GM21528 (cell line): Measurements from ENCODE around the gene LRRC49.

ENCODE experiments used
- ATAC-seq: cut with Tn5 transposase; IDR thresholded peaks from one replicate; pipeline ENCODE4 v1.9.1; 2021; ENCODE audit warnings: mild to moderate bottlenecking, moderate library complexity; ENCODE audit not compliant: unreplicated experiment, low FRiP score

LRRC49 gene

GRCh38 chr15:71083349-71083748, 190.7 kb downstream of the LRRC49 start:
- ATAC-seq, result no peak

GRCh38 chr15:71084264-71084663, 191.6 kb downstream of the LRRC49 start:
- ATAC-seq, result no peak

DNA sequence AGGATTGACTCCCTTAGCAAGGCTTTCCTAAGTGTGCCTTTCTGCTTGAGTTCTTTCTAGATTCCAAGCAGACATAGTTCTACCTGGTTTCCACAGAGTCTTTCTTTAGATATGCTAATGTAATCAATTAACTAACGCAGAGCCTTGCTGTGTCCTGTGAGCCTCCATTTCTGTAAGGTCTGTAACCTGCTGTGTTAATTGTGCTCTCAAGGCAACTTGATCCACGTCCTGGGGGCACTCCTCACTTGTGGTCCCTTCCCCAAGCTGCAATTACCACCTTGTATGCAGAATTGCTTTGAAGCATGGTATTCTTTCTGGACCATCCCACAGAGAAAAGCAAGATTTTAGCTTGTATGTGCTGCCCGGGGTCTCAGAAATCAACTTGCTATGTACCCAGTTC, 193.2 kb downstream of the LRRC49 start:
- no peak for ATAC-seq

DNA sequence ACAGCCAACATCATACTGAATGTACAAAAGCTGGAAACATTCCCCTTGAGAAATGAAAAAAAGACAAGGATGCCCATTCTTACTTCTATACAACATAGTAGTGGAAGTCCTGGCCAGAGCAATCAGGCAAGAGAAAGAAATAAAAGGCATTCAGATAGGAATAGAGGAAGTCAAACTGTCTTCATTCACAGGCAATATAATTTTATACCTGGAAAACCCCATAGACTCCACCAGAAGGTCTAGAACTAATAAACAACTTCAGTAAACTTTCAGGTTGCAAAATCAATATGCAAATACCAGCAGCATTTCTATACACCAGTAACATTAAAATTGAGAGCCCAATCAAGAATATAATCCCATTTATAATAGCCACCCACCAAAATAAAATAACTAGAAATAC, 195.5 kb downstream of the LRRC49 start:
- no peak for ATAC-seq

DNA sequence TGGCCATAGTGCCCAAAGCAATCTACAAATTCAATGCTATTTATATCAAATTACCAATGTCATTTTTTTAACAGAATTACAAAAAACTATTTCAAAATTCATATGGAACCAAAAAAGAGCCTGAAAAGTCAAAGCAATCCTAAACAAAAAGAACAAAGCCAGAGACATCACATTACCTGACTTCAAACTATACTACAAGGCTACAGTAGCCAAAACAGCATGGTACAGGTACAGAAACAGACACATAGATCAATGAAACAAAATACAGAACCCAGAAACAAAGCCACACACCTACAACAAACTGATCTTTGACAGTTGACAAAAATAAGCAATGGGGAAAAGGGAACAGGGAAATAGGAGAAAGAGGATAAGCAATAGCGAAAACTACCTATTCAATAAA, 196.1 kb downstream of the LRRC49 start:
- ATAC-seq, result no peak

DNA sequence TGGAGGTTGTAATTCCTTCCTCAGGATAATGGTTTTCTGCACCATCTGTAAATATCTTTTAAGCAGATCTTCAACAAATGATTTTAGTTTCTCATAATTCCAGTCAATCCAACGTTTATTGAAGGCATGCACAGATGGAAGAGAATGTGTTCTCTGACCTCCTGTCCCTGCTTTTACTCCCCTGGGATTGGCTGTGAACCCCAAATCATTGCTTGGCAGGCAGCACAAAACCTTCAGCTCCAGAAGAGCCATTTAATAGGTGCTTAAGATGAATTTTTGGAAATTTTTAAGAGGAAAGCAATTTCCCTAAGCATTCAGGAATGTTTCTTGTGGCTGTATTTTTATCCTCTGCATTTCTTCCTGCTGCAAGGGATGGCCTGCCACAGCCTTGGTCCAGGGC, 197.2 kb downstream of the LRRC49 start:
- no peak for ATAC-seq

GRCh38 chr15:71091601-71092000, 199.0 kb downstream of the LRRC49 start:
- ATAC-seq, result no peak

DNA sequence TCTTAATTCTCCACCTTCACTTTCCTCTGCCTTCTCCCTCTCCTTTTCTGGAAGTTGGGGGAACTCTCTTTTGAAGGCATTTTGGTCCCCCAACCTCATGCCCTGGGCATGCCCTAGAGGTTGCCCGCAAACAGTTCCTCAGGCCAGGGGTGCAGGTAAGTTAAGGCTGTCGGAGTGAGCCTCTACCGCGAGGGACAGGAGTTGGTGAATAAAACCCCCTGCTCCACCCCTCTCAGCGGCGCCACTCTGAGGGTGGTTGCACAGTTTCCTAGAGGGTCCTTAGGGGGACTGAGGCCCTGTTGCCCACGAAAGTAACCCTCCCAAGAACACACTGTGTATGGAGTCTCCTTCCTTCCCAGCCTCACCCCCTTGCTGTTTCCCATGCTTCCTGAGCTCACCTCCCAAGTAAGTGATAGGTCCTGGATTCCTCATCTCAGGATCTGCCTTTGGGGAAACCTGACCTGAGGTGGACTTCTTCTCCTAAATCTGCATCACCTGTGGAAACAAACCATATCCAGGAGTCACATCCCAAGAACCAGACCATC, 199.5 kb downstream of the LRRC49 start:
- ATAC-seq, result no peak

- no peak for ATAC-seq
These were observed 200.7 kb downstream of the LRRC49 start for GRCh38 chr15:71093054-71094024.

DNA sequence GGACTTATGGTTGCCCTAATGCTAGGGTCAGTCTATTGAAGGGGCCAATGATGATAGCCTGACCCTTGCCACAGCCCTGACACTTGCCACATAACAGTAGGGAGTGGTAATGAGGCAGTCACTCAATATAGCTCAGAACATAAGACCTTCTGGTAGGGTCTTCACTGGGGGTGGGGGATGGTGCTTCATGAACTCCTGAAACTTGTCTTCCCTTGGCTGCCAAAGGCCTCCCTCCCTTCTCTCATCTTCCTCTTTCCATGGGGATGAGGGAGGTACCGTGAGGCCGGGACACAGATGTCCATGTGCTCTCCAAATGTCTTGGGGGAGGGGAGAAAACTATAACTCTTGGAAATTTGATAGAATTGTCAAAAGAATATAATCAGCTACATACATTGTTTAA, 201.5 kb downstream of the LRRC49 start:
- ATAC-seq, result no peak

GRCh38 chr15:71096676-71097075, 204.1 kb downstream of the LRRC49 start:
- ATAC-seq, result no peak

GRCh38 chr15:71097890-71098289, 205.3 kb downstream of the LRRC49 start:
- no peak for ATAC-seq

GRCh38 chr15:71098920-71099319, 206.3 kb downstream of the LRRC49 start:
- no peak for ATAC-seq
